ENCODE results near the gene FRK. TPM values are rescaled to one million over a fixed set of nuclear protein-coding genes. Genes with fewer than 3 reads are reported as not detected.

The FRK gene
- total and polyA plus RNA-seq, 2 donors: 0.70 to 7.3 TPM

DNA sequence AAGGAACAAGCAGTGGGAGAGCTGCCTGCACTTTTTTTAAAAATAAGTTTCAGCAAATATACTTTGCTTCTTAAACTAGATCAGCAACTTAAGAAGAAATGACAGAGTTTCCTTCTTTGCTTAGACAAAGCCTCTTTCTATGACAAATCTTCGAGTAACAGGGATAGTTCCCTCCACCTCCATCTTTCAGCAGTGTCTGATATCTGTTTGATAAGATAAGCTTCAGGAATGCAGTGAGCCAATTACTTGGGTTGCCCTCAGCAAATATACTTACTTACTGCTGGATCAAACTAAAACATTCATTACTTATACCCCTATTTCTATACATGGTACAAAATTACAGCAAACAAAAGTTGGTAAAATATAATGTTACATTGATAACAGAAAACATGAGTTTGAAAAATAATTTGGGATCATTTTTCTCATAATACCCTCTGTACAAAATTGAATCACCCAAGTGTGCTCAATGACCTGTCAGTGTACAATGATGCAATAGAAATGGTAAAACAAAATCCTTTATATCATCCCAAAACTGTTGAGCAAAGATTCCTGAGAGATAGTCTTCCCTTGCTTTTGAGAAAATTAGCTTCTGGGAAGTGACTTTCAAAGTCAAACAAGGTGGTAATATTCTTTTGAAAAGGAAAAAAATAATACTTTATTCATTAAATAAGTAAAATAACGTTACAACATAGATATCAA lies 24.5 kb downstream of the FRK start:
- 39% methylated on average over 2 of the region's 2 CpGs for WGBS
- no peak for DNase-seq (ENCODE audit: extremely low spot score)
- Histone ChIP-seq H3K4me3 (ENCODE audit: low read depth, low read length) (no peak overlapping the region), H3K36me3 (ENCODE audit: insufficient read depth) (no peaks in the 10 kb centered on the region), H3K27ac (ENCODE audit: low read depth) (no peak overlapping the region), H3K4me1 (ENCODE audit: insufficient read depth) (no peaks in the 10 kb centered on the region)

DNA sequence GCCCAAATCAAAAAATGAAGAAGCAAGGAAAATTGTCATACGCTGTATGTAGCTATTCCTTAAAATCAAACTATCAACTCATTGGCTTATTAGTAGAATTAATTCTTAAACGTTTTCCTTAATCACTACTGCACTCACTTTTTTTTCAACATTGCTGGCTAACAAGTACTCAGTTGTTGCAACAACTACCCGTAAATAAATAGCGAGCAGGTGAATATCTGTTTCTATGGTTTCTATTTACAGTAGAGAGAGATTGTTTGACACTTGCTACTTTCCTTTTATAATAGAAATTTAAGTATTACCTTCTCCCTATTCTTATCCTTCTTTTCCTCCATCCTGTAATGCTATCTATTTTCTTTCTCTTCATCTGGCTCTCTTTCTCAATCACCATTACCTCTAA lies 25.1 kb downstream of the FRK start:
- H3K4me3 ChIP-seq (ENCODE audit: low read depth, low read length): no peak overlapping the region
- 82% methylated on average over 4 of the region's 4 CpGs for WGBS
- no peak overlapping the region for H3K27ac ChIP-seq (ENCODE audit: low read depth)
- no peaks in the 10 kb centered on the region for H3K4me1 ChIP-seq (ENCODE audit: insufficient read depth)
- H3K36me3 ChIP-seq (ENCODE audit: insufficient read depth): no peaks in the 10 kb centered on the region
- no peak for DNase-seq (ENCODE audit: extremely low spot score)

DNA sequence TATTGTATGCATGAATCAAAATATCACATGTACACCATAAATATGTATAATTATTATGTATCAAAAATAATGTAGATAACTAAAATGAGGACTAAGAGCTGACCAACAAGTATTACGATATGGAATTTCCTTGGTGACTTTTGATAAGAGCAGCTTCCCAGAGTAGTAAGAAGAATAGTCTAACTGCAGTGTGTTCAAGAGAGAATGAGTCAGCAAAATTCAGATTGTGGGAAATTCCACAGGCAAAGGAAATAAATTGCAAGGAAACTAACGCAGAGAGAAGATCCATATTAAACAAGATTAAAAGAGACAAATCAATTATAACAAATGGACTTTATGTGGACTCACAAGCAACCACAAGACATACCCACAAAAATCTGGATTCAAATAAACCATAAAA lies 26.4 kb downstream of the FRK start:
- Histone ChIP-seq H3K4me1 (ENCODE audit: insufficient read depth) (no peaks in the 10 kb centered on the region), H3K27ac (ENCODE audit: low read depth) (no peak overlapping the region), H3K4me3 (ENCODE audit: low read depth, low read length) (no peak overlapping the region), H3K36me3 (ENCODE audit: insufficient read depth) (no peaks in the 10 kb centered on the region)
- no peak for DNase-seq (ENCODE audit: extremely low spot score)
- WGBS: 17% methylated on average over 2 of the region's 2 CpGs

DNA sequence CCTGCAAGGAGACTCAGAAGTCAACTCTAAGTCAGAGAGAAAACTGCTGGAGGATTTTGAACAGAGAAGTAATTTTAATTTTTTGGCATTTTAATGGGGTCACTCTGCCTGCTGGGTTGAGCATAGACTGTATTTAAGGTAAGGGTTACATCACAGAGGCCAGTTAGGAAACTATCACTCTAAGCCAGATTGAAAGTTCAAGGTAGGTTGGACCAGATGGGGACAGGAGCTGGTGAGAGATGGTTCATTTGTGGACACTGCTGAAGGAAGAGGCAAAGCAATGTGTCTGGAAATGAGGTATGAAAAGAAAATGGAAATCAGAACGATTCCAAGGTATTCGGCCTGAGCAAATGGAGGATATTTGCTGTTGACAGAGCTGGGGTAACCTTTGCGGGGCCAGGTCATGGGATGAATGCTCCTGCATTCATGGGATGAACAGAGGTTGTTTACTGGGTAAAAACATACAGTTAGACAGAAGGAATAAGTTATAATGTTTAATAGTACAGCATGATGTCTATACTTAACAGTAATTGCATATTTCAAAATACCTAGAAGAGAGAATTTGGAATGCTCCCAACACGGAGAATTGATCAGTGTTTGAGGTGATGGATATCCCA lies 26.9 kb downstream of the FRK start:
- 71% methylated on average over 4 of the region's 4 CpGs for WGBS
- H3K4me3 ChIP-seq (ENCODE audit: low read depth, low read length): no peak overlapping the region

DNA sequence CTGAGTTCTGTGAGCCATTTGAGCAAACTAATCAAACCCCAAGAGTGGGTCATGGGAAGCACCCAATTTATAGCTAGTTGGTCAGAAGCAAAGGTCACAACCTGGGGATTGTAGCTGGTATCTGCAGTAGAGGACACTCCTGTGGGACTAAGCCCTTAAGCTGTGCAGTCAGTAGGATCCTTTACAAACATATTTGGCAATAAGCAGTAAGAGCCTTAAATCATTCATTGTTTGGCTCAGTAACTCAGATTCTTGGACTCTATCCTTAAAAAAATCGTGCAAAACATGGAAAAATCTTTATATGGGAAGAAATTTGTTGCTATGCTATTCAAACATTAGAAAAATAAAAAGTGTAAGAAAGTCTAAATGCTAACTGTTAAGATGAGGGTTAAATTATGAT lies 29.9 kb downstream of the FRK start:
- Histone ChIP-seq H3K4me3 (ENCODE audit: low read depth, low read length) (no peak overlapping the region), H3K4me1 (ENCODE audit: insufficient read depth) (no peaks in the 10 kb centered on the region), H3K27ac (ENCODE audit: low read depth) (no peak overlapping the region), H3K36me3 (ENCODE audit: insufficient read depth) (no peaks in the 10 kb centered on the region)
- peak; percentile 36 for DNase-seq (ENCODE audit: extremely low spot score)
- WGBS: 23% methylated on average over 1 of the region's 1 CpG

More for the DNA sequence above, 26.9 kb downstream of the FRK start:
- Histone ChIP-seq H3K36me3 (ENCODE audit: insufficient read depth) (no peaks in the 10 kb centered on the region), H3K27ac (ENCODE audit: low read depth) (no peak overlapping the region), H3K4me1 (ENCODE audit: insufficient read depth) (no peaks in the 10 kb centered on the region)
- no peak for DNase-seq (ENCODE audit: extremely low spot score)

DNA sequence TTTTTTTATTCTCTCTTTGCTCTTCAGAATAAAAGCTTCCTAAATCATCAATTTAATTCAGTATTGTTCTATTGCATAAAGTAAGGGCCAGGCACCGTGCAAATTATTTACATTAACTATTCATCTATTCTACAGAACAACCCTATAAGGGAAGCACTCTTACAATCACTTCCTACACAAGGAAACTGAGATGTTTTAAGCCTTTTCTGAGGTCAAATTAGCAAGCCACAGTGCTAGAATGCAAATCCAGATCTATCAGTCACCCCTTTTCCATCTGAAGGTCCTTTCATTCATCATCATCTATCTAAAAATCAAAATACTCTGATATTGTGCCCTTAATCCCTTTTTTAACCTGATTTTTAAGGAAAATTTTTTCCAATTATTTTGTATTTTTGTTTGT lies 31.2 kb downstream of the FRK start:
- Histone ChIP-seq H3K36me3 (ENCODE audit: insufficient read depth) (no peaks in the 10 kb centered on the region), H3K4me3 (ENCODE audit: low read depth, low read length) (no peak overlapping the region), H3K4me1 (ENCODE audit: insufficient read depth) (no peaks in the 10 kb centered on the region), H3K27ac (ENCODE audit: low read depth) (no peak overlapping the region)
- DNase-seq (ENCODE audit: extremely low spot score): no peak
- WGBS: 78% methylated on average over 1 of the region's 1 CpG

DNA sequence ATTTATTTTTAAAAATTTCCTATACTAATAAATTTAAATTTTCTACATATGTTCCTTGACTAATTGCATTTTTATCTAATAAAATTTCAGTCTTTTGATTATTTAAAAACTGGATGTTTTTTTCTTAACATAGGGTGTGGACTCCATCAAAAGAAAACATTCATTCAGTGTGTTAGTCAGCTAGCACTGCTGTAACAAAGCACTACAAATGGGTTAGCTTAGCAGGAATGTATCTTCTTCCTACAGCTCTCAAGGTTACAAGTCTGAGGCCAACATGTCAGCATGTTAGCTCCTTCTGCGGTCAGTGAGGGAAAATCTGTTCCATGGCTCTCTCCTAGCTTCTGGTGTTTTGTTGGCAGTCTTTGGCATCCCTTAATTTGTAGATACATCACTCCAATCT lies 32.5 kb downstream of the FRK start:
- no peak for DNase-seq (ENCODE audit: extremely low spot score)
- WGBS: 94% methylated on average over 1 of the region's 1 CpG
- no peaks in the 10 kb centered on the region for H3K36me3 ChIP-seq (ENCODE audit: insufficient read depth)
- H3K4me3 ChIP-seq (ENCODE audit: low read depth, low read length): no peak overlapping the region
- no peak overlapping the region for H3K27ac ChIP-seq (ENCODE audit: low read depth)
- H3K4me1 ChIP-seq (ENCODE audit: insufficient read depth): no peaks in the 10 kb centered on the region

DNA sequence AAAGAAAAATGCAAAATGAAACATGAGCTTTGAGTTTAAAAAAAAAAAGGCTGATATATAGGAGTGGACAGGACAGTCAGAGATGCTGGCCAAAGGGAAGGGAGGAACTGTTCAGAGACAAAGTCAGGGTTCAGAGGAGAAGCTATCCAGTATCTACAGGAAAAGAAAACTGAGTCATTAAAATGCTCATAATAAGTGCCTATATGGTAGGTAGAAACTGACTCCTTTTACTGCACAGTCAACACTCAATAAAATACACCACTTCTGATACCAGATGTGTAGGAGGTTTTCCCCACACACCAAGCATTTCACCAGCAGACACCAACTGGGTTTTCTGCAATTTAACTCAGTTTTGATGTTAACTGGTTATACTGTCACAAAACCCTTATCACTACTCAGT lies 32.9 kb downstream of the FRK start:
- Histone ChIP-seq H3K4me1 (ENCODE audit: insufficient read depth) (no peaks in the 10 kb centered on the region), H3K27ac (ENCODE audit: low read depth) (no peak overlapping the region)
- no peak for DNase-seq (ENCODE audit: extremely low spot score)

DNA sequence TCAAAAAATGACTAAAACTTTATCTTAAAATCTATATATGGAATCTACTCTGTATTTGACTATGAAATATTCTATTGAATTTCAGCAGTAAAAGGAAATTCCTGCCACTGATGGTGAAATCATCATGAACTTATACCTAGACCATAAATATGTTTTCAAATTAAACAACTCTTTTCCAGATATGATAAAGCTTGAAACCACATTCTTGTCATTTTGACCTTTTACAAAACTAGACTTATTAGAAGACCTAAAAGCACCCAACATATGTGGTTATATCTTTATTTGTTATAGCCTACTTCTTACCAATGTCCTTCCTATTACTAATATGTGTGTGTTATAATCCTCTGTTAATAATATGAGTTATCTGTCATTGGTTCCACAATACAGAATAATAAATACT lies 35.3 kb downstream of the FRK start:
- no peak for DNase-seq (ENCODE audit: extremely low spot score)
- Histone ChIP-seq H3K27ac (ENCODE audit: low read depth) (no peak overlapping the region), H3K36me3 (ENCODE audit: insufficient read depth) (no peaks in the 10 kb centered on the region), H3K4me1 (ENCODE audit: insufficient read depth) (no peaks in the 10 kb centered on the region), H3K4me3 (ENCODE audit: low read depth, low read length) (no peak overlapping the region)

More for the DNA sequence above, 32.9 kb downstream of the FRK start:
- Histone ChIP-seq H3K4me3 (ENCODE audit: low read depth, low read length) (no peak overlapping the region), H3K36me3 (ENCODE audit: insufficient read depth) (no peaks in the 10 kb centered on the region)

DNA sequence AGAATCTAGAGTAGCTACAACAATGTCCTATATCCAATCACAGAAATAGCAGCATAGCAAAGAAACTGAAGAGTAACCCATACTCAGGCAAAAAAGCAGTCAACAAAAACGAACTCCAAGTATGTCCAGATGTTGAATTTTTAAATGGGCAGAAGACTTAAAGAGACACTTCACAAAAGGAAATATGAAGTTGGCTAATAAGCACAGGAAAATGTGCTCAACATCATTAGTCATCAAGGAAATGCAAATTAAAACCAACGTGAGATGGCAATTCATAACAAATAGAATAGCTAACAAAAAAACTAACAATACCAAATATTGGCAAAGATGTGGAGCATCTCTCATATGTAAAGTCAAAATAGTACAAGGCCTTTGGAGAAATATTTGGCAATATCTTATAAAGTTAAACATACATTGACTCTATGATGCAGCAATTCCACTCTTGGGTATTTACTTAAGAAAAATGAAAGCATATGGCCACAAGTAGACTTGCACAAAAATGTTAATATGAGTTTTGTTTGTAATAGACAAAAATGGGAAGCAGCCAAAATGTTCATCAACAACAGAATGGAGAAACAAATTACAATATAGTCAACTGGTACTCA lies 37.7 kb downstream of the FRK start:
- Histone ChIP-seq H3K27ac (ENCODE audit: low read depth) (no peak overlapping the region), H3K36me3 (ENCODE audit: insufficient read depth) (no peaks in the 10 kb centered on the region), H3K4me3 (ENCODE audit: low read depth, low read length) (no peak overlapping the region), H3K4me1 (ENCODE audit: insufficient read depth) (peaks cover 2% of the 10 kb centered on the region)
- WGBS: 44% methylated on average over 2 of the region's 2 CpGs
- no peak for DNase-seq (ENCODE audit: extremely low spot score)

DNA sequence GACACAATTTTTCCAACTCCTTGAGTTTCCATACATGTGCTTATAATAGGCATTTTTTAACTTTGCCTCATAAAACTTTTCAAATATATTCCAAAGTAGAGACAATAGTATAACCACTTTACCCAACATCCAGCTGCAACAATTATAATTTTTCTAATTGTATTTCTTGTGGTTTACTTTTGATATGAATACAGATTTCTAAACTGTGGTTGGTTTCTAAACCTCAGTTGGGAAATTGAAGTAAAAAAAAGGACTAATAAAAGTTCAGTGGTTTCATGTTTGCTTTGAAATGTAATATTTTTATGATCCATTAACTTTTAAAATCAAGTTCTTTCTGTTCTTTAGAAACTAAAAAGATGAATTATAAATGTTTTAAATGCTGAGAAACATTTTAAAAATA lies 40.0 kb downstream of the FRK start:
- Histone ChIP-seq H3K27ac (ENCODE audit: low read depth) (no peak overlapping the region), H3K36me3 (ENCODE audit: insufficient read depth) (no peaks in the 10 kb centered on the region), H3K4me3 (ENCODE audit: low read depth, low read length) (no peak overlapping the region), H3K4me1 (ENCODE audit: insufficient read depth) (peaks cover 4% of the 10 kb centered on the region)
- no peak for DNase-seq (ENCODE audit: extremely low spot score)

DNA sequence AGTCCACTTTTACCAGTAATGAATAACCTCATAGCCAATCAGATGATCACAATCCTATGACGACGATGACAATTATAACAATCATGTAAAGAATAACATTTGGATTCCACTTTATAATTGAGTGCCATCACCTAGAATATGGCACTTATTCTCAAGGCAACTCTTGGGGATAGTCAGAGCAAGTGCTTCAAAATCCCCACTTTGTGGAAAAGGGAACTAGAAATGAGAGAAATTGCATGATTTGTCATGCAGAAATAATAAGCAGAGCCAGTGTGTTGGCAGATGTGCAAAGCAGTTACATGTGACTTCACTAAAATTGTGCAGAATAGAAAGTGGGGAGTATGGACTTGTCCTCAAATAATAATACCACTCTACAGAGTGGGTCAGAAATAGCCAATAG lies 41.3 kb downstream of the FRK start:
- no peak overlapping the region for H3K27ac ChIP-seq (ENCODE audit: low read depth)
- no peak for DNase-seq (ENCODE audit: extremely low spot score)
- WGBS: 87% methylated on average over 2 of the region's 2 CpGs
- H3K4me1 ChIP-seq (ENCODE audit: insufficient read depth): peaks cover 4% of the 10 kb centered on the region
- H3K4me3 ChIP-seq (ENCODE audit: low read depth, low read length): no peak overlapping the region
- no peaks in the 10 kb centered on the region for H3K36me3 ChIP-seq (ENCODE audit: insufficient read depth)

DNA sequence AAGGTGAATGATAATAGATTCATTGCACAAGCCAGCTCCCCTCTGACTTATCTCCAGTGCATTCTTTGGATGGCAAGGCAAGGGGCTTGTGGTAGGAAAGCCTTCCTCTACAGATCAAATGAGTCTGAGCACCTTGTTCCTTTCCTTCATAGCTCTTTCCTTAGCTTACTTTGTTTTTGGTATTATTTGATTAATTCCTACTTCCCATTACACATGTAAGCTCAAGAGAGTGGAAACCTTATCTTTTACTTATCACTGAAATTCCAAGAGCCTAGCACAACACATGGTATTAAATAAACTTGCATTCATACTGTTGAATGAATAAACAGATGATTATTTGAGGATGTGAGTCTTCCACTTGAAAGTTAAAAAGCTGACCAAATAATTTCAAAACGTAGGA lies 41.7 kb downstream of the FRK start:
- Histone ChIP-seq H3K4me1 (ENCODE audit: insufficient read depth) (peaks cover 4% of the 10 kb centered on the region), H3K36me3 (ENCODE audit: insufficient read depth) (no peaks in the 10 kb centered on the region), H3K27ac (ENCODE audit: low read depth) (no peak overlapping the region), H3K4me3 (ENCODE audit: low read depth, low read length) (no peak overlapping the region)
- DNase-seq (ENCODE audit: extremely low spot score): no peak
- 43% methylated on average over 1 of the region's 1 CpG for WGBS

DNA sequence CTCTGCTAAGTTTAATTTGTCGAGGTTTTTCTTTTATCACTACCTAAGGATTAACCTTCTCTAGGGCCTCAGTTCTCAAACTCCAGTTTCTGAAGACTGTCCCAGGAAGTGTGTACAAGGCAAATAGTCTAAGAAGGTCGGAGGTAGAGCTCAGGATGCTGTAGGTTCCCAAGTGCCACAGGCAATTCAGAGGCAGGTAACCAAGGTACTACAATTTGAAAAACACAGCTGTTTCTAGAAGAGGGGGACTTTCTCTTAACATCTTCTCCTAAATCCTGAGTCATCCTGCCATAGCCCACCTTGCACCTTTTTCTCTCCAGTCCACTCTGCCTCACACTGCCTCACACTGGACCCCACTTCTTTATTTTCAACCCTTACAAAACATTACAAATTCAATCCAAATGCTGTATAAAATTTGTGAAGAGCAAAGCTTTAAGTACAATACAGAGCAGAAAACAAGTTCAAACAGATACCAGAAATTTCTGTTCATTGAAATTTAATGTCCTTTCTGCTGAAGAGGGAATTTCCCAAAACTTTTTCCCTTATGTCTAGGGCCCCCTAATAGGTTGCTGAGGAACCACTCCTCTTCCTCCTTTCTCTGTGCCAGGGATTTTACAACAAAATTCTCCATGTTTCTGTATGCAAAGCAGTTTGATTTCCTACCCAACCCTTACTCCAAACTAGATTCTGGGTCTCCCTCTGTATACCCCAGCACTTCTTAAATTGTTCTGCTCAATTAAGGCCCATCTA lies 43.0 kb downstream of the FRK start:
- WGBS: 23% methylated on average over 2 of the region's 2 CpGs
- H3K27ac ChIP-seq (ENCODE audit: low read depth): no peak overlapping the region
- no peak overlapping the region for H3K4me3 ChIP-seq (ENCODE audit: low read depth, low read length)
- no peaks in the 10 kb centered on the region for H3K36me3 ChIP-seq (ENCODE audit: insufficient read depth)
- DNase-seq (ENCODE audit: extremely low spot score): no peak
- peaks cover 4% of the 10 kb centered on the region for H3K4me1 ChIP-seq (ENCODE audit: insufficient read depth)
